Fibroblast of lung (primary cell): ENCODE results near the gene URAD.

Source experiments
- CTCF ChIP-seq, 2 donors: IDR thresholded peaks in 1 of 2; conservative IDR thresholded peaks in 1 of 2; 1 replicate in 1 of 2; 2 replicates in 1 of 2; pipeline ENCODE4 v1.5.1; 2011 to 2012; ENCODE audit warnings: low read length in 2 of 2, control low read depth in 1 of 2, inconsistent platforms in 1 of 2, low read depth in 1 of 2, mild to moderate bottlenecking in 1 of 2
- EZH2 ChIP-seq: IDR thresholded peaks from 2 replicates; pipeline ENCODE4 v1.5.1; 2012; ENCODE audit warnings: low read length, control low read depth, mild to moderate bottlenecking; ENCODE audit errors: missing control alignments

DNA sequence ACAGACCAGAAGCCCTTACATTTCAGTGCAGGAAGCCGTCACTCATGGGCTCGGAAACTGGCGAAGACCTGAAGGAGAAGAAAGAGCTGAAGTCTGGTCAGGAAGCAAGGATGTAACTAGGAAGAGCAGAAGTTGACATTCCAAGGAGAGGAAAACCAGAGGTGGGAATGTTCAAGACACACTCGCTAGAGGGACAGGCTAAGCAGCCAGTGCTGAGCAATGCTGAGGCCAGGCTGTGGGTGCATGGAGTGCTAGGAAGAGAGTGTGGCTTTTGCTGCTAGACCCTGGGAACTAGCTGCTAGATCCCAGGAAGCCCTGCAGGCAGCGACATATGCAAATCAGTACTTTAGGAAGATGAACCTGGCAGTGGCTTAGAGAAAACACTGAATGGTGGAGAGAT lies 12.1 kb upstream of the URAD start:
- TF ChIP-seq CTCF (conservative IDR thresholded peaks at IDR 0.05 in 1 of 2, IDR thresholded peaks at IDR 0.05 in 1 of 2; ENCODE audit: low read depth in 1 of 2, low read length in 2 of 2) (no peak), EZH2 (no peak)
